NCI-H748 (cell line): ENCODE measurements around the gene FLII.
"Not testable (repeated sequence)": the region's sequence is repeated elsewhere in the genome, so short reads cannot be mapped to it uniquely, and the experiment has no call there.

ENCODE experiments used
- DNase-seq: peaks from one replicate; lab custom pipeline; 2025; ENCODE audit not compliant: unreplicated experiment; lab: John Stamatoyannopoulos, UW

FLII gene

DNA sequence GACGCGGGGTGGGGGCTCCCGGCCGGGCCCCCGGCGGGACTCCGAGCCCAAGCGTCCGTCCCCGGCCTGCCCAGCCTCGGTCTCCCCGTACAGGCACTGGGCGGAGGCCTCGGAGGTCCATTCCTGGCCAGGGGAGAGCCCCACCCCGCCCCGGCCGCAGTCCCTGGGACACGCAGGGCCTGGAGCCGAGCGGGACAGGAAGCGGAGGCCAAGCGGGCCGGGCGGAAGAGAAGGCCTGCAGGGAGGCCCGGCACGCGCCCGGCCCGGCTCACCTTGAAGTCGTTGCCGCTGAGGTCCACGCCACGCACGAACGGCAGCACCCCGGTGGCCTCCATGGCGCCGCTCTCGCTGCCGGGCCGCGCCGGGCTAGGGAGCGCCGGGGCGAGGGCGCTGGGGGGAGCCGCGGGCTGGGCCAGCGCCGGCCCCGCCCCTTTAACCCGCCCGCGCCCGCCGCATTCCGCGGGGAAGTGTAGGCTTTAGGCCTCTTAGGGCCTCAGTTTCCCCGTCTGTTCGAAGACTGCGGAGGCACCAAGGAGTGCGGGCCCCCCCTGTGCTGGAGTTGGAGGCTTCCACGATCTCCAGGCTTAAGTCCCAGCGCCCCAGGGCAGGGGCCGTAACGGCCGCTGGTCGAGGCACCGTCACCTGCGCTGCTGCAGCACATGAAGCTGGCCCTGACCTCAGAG is at the start of gene FLII:
Gene FLII (minus strand): TSS at position 383 of the 683 bp plus-strand sequence. CDS start 48 bp downstream, at position 335.
- DNase-seq = peak; percentile 67

DNA sequence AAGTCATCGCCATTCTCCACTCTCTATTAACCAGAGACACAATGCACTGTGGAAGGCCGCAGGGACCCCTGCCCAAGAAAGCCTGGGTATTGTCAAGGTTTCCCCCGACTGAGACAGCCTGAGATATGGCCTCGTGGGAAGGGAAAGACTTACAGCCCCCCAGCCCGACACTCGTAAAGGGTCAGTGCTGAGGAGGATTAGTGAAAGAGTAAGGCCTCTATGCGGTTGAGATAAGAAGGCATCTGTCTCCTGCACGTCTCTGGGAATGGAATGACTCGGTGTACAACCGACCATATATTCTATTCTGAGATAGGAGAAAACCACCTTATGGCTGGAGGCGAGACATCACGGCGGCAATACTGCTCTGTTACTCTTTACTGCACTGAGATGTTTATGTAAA is 44.7 kb upstream of the FLII start:
- not testable (repeated sequence) for DNase-seq

DNA sequence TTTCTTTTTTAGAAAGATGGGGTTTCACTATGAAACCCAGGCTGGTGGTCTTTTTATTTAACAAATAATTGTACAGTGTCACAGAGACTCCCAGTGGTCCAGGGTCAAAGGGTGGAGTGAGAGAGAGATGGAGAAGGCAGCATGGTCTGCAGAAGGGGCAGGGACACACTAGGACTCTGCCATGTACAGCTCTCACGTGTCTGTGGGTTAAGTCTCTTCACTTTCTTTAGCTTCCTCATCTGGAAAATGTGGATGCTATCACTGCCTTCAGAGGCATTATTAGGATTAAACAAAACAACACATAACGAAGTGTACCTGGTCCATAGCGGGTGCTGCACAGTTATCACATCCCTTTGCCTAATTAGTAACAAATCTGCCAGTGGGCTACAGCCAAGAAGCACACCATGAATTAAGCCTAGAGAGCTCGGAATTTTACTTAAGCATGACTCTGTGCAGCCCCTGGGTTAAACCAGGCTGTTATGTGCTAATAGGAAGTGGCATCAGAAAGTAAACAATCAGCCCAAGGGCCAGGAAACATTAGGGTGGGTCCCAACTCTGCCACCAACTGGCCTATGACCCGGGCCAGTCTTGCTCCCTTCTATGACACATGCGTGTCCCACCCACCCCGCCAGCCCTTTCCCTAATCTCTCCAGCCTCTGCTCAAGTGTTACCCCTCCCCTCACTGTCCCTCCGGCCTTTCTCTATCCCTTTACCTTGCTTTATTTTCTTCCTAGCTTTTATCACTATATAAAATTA is 42.4 kb upstream of the FLII start:
- no peak for DNase-seq

DNA sequence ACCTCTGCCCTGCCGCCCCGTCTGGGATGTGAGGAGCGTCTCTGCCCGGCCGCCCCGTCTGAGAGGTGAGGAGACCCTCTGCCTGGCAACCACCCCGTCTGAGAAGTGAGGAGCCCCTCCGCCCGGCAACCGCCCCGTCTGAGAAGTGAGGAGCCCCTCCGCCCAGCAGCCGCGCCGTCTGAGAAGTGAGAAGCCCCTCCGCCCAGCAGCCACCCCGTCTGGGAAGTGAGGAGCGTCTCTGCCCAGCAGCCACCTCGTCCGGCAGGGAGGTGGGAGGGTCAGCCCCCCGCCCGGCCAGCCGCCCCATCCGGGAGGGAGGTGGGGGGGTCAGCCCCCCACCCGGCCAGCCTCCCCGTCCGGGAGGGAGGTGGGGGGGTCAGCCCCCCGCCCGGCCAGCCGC is 39.5 kb upstream of the FLII start:
- not testable (repeated sequence) for DNase-seq

DNA sequence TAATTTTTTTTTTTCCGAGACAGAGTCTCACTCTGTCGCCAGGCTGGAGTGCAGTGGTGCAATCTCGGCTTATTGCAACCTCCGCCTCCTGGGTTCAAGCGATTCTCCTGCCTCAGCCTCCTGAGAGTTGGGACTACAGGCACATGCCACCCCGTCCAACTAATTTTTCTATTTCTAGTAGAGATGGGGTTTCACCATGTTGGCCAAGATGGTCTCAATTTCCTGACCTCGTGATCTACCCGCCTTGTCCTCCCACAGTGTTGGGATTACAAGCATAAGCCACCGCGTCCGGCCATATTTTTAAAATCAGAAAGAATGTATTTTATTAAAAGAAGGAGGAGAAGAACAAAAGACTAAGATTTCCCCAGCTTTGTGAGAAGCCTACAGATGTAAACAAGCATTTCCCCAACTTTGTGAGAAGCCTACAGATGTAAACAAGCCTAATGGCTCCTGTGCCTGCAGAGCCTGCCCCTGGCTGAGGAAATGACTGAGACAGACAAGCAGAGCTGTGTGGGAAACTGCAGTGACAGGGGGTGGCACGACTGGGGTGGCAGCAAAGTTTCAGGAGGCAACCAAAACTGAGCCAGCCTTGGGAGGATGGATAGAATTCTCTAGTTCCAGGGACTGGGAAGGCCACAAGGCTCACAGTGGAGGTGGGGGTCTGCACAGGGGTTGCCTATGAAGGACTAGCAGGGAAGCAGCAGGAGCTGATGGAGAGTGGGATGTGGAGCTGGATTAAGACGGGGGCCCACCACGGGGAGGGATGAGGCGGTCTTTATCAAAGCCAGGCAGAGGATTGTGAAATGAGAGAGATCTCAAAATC is 33.4 kb upstream of the FLII start:
- no peak for DNase-seq

DNA sequence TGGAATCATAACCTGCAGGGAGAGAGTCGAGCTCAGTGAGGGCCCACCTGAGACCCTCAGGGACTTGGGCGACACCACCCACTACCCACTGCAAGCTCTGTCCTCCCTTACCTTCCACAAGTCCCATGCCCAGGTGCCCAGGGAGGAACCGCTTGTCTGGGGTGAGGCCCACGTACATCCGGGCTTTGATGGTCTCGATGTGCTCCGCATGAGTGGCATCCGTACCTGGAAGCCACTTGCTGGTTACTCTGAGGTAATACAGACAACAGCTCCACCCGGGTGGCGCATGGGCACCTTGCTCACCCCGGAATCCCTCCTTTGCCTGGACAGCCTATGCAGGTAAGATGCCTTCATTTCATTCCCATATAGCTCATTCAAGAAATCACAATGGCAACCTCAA is 26.8 kb upstream of the FLII start:
- DNase-seq = no peak

DNA sequence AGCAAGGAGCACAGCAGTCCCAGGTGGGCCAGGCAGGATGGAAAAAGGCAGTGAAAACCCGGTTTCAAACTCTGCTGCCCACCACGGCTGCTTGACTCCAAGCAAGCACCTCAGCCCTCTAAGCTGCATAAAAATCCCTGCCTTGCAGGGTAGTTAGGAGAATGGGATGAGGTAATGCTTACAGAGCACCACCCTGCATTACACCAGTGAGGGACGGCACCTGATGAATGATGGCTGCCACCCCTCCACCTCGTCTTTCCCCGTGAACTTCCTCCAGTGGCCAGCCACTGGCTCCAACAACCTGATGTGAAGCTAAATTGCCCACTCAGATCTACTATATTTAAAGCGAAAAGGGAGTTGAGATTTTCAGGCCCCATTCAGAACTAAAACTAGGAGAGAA is 23.2 kb upstream of the FLII start:
- no peak for DNase-seq

DNA sequence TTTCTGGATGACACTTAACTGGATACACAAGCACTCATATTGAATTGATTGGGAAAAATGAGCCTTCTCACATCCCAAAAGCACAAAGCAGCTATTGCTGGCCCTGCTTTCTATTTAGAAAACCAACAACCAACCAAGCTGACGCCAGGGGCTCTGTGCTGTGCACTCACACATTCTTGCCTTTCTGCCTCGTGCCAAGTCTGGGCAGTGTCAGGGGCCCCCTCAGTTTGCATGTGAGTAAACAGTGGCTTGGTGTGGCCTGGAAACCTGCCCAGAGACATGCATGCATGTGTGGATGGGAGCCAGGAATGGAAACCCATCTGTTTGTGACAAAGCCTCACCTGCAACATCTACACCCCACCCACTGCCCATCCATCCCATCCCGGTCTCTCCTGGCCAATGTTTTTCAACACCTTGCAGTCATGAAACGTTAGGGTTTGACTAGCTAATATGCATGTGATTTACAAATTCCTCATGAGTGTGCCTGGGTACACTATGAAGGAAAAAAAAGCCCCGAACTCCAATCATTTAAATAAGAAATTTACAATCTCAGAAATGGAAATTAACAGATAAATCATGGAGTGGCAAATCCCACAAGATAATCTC is 22.3 kb upstream of the FLII start:
- no peak for DNase-seq

DNA sequence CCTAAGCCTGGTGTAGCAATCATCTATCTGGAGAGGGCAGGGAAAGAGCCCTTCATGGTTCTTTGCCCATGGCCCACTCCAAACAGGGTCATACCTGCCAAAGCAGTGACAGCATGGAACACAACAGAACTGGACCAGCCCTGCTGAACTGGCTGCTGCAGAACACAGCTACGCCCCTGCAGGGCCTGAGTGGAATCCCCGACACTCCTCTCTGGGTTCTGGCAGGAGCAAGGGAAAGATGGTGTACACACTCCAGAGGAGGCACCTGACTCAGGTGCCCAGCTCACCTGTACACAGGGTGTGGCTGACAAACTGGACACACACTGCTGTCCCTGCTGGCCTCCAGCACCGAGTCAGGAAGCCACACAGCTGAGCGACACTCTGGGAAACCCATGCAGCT is 21.7 kb upstream of the FLII start:
- no peak for DNase-seq

DNA sequence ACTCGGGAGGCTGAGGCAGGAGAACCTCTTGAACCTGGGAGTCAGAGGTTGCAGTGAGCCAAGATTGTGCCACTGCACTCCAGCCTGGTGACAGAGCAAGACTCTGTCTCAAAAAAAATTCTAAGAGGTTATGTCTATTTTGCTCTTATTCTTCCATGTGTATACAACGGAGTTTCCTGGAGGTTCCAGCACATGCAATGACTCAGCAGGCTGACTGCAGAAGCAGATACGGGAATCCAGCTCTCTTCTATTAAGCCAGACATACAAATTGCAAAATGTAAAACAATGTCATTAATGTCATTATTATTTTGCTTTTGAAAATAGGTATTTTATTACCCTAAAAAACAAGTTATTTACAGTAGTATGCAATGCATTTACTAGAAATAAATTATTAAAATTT is 20.3 kb upstream of the FLII start:
- DNase-seq = no peak

DNA sequence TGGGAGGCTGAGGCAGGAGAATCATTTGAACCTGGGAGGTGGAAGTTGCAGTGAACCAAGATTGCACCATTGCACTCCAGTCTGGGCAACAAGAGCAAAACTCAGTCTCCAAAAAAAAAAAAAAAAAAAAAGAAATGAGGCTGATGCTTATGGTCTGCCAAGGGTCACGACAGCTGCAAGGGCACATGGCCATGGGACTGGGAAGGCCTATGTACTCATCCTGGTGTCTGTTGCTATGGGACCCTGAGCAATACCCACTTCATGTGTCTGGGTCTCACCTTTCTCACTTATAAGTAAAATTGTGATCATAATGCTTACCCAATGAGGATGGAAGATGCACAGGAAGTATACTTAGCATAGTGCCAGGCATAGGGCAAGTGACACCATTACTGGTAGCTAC is 18.5 kb upstream of the FLII start:
- no peak for DNase-seq

DNA sequence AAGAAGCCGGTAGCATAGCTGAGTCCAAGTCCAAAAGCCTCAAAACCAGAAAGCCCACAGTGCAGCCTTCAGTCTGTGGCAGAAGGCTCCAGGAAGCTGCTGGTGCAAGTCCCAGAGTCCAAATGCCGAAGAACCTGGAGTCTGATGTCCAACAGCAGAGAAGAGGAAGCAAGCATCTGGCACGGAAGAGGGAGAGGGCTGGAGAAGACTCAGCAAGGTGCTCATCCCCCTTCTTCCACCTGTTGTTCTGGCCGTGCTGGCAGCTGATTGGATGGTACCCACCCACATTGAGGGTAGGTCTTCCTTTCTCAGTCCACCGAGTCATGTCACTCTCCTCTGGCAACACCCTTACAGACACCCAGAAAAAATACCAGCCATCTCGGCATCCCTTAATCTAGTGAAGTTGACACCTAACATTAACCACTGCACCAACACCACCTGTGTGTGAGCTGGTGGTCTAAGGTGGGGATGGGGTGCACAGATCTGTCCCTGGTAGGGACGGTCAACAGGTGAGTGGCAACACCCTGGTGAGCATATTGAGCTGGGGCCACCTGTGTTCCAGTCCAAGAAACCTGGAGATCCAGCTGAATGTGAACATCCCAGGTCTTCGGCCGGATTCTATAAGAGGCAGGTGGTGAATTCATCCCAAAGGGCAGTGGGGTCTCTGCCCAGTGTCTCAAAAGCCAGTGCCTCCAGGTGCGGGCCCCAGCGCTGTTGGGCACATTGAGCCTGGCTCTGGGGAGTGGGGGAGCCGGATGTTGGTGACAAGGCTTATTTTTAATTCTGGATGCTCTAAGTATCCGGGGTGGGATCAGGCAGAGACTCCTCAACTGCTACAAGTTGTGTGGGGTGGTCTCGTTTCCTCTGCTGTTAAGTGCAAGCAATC is 11.8 kb upstream of the FLII start:
- DNase-seq = no peak

DNA sequence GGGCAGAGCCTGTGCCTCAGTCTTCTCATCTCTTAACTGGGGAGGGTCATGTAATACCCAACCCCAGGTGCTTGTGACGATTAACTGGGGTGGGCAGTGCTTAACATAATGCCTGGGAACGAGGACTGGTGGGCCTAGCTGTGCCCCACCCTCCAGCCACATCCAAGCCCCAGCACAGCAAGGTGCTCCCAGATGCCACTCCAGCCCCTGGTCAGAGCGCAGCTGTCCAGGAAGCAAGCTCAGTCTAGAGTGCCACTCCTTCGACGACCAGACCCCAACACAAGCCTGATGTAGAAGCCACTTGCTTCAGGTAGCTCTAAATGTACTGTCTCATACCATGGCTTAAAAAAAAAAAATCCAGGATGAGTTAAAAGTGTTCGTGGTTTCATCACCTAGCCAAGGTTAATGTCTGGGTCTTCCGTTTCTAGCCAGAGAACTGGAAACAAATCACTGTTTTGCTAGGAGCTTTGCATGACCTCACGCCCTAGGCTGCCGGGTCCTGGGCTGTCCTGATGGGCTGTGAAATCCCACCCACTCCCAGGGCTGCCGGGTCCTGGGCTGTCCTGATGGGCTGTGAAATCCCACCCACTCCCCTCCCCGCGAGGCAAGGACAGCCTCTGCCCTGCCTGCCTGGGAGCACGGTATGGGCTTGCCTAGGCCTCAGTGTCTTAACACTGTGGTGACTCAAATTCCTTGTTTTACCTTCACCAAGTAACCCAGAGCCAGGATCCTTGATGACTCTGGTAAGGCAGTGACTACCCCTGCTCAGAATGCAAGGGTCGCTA is 9.6 kb upstream of the FLII start:
- DNase-seq = no peak

DNA sequence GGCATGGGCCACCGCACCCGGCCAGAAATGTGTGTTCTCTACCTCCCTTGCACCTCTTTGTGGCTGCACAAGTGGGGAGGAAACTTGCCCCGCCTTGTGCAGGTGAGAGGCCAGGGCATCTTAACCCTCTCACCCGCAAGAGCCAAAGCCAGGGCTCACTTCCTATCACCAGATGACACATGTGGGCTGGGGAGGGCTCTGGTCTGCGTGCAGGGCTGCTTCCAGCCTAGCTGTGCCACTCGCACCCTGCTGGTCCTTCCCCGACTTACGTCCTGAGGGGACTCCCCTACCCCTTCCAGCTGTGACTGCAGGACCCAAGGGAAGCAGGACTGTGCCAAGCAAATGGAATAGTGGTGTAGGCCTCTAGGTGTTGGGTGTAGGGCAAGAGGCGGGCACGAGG is 8.8 kb upstream of the FLII start:
- no peak for DNase-seq

DNA sequence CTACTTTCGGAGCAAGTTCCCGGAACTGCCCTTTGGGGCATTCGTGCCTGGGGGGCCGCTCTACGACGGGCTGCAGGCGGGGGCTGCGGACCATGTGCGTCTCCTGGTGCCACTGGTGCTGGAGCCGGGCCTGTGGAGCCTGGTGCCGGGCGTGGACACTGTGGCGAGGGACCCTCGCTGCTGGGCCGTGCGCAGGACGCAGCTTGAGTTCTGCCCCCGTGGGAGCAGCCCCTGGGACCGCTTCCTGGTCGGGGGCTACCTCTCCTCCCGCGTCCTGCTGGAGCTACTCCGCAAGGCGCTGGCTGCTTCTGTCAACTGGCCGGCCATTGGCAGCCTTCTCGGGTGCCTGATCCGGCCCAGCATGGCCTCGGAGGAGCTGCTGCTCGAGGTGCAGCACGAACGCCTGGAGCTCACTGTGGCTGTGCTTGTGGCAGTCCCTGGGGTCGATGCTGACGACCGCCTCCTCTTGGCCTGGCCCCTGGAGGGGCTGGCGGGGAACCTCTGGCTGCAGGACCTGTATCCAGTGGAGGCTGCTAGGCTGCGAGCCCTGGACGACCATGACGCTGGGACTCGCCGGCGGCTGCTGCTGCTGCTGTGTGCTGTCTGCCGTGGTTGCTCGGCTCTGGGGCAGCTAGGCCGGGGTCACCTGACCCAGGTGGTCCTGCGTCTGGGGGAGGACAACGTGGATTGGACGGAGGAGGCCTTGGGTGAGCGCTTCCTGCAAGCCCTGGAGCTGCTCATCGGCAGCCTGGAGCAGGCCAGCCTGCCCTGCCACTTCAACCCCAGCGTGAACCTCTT is 5.5 kb upstream of the FLII start:
- DNase-seq = no peak

DNA sequence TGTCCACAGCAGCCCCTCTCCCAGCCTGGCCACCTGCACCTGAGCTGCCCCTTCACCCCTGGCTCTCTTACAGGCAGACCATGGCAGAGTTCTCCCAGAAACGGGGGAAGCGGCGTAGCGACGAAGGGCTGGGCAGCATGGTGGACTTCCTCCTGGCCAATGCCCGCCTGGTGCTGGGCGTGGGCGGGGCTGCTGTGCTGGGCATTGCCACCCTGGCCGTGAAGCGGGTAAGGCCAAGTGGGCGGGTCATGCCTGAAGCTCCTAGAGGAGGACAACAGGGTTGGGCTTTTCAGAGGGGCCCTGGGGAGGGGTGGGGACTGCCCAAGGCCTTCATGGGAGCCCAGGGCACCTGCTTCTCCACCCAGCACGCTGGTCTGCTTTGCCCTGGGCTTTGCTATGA is 4.1 kb upstream of the FLII start:
- DNase-seq = no peak

DNA sequence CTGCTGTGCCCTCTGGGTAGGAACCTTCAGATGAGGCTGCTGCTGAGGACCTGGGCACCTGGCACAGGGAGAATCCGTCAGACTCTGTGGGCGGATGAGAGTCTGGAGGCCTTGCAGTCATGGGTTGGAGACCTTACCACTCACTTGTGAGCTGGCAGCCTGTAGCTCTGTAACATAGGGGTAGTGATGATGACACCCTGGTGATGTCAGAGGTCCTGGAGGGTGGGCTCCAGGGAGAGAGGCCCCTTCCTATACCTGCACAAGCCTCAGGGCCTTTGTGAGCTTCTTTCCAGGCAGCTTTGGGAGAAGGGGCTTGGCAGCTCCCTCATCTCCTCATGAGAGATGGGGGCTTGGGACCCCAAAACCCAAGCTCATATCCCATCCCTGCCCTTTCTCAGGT is 3.6 kb upstream of the FLII start:
- DNase-seq = no peak

DNA sequence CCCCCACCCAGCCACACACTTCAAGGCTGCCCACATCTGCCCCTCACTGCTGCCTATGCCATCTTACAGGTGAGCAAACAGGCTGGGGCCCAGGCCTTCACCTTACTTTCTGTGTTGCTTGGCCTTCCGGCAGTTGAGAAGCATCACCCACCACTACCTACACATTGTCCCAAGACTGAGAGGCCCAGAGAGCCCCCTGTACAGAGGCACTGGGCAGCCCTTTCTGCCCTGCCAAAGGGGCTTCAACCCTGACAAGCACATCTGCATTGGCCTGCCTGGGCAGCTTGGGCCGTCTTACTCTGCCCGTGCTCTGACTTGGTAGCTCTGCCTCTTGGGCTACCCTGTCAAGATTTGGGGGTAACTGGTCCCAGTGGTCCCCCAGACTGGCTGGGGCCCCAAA is 3.1 kb upstream of the FLII start:
- DNase-seq = no peak

DNA sequence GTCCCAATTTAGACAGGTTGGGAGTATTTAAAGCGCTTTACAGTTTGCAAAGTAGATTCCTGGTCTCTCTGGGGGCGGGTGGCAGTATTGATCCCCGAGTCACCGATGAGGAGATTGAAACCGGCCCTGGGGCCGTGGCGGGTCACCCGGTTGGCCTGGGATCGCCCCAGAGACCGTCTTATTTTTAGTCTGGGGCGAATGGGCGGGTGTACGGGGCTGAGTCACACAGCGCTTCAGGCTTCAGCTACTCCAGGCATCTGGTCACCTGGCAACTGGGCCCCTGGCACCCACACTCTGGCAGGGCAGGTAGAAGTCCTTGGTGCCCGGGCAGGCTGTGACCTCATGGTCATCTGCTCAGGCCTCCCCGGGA is 2.6 kb upstream of the FLII start:
- peak; percentile 31 for DNase-seq
